T-cell (primary cell): ENCODE data around the gene RAX. TPM values are rescaled to one million over a fixed set of nuclear protein-coding genes. Genes with fewer than 3 reads are reported as not detected.

Experiments used
- ATAC-seq, 4 experiments: fragments of 200-7000 bp in 3 of 4; fragments of 150-1000 bp in 1 of 4; cut with Tn5 transposase; replicated peaks in 1 of 4; 1 replicate in 3 of 4; 2 replicates in 1 of 4; pipeline ENCODE4 v1.10.0; 2021; ENCODE audit warnings: moderate library complexity in 3 of 4, mild to moderate bottlenecking in 2 of 4, moderate number of reproducible peaks in 1 of 4
- CTCF ChIA-PET, 2 donors: fragments of 300-600 bp; sonication (Branson Sonifier 250); formaldehyde crosslinking; loops; one replicate each; lab custom pipeline; 2022; ENCODE audit warnings: antibody characterized with exemption in 2 of 2; lab: Charles Lee
- POLR2A ChIA-PET, 2 donors: fragments of 300-600 bp; sonication (Branson Sonifier 250); formaldehyde crosslinking; loops; one replicate each; lab custom pipeline; 2022; ENCODE audit warnings: antibody characterized with exemption in 2 of 2; lab: Charles Lee
- DNase-seq, 35 experiments: peaks; one replicate each; pipeline versions ENCODE4 v3.0.0 to v3.0.0-alpha.2; 2013 to 2023
- H3K27ac ChIP-seq: one replicate; pipeline ENCODE4 v1.5.1; 2013; ENCODE audit warnings: low read length
- H3K27me3 ChIP-seq, 2 experiments: replicated peaks in 1 of 2; 1 replicate in 1 of 2; 2 replicates in 1 of 2; pipeline versions ENCODE4 v1.6.1 to v1.7.0; 2013; ENCODE audit warnings: low read length in 1 of 2, mixed read lengths in 1 of 2; ENCODE audit not compliant: control insufficient read depth in 2 of 2, insufficient read depth in 2 of 2; ENCODE audit errors: extremely low read depth in 1 of 2
- H3K36me3 ChIP-seq, 2 donors: 1 replicate in 1 of 2; 2 replicates in 1 of 2; pipeline versions ENCODE4 v1.6.1 to v1.7.0; 2013; ENCODE audit warnings: low read length in 1 of 2; ENCODE audit not compliant: control insufficient read depth in 2 of 2, insufficient read depth in 1 of 2; ENCODE audit errors: extremely low read depth in 1 of 2
- H3K4me1 ChIP-seq, 2 experiments: 1 replicate in 1 of 2; 2 replicates in 1 of 2; pipeline versions ENCODE4 v1.6.1 to v1.7.0; 2013; ENCODE audit warnings: low read length in 2 of 2, mixed read lengths in 1 of 2; ENCODE audit not compliant: insufficient read depth in 2 of 2, control insufficient read depth in 1 of 2; ENCODE audit errors: extremely low read depth in 1 of 2
- H3K4me3 ChIP-seq, 2 donors: 1 replicate in 1 of 2; 2 replicates in 1 of 2; pipeline versions ENCODE4 v1.5.1 to v1.7.0; 2013; ENCODE audit warnings: mild to moderate bottlenecking in 2 of 2, low read length in 1 of 2, moderate library complexity in 1 of 2; ENCODE audit not compliant: control insufficient read depth in 1 of 2; ENCODE audit errors: extremely low read depth in 1 of 2
- H3K9me3 ChIP-seq: 2 replicates; pipeline ENCODE4 v1.7.0; 2013
- H3K27ac Mint-ChIP-seq, 2 donors: one replicate each; pipeline ENCODE4 v1.8.0; 2020 to 2021; ENCODE audit warnings: mild to moderate bottlenecking in 2 of 2, mixed read lengths in 2 of 2
- H3K27me3 Mint-ChIP-seq, 2 donors: one replicate each; pipeline ENCODE4 v1.8.0; 2021 to 2022; ENCODE audit warnings: mixed read lengths in 2 of 2
- H3K36me3 Mint-ChIP-seq: one replicate; pipeline ENCODE4 v1.8.0; 2021; ENCODE audit warnings: mixed read lengths
- H3K4me1 Mint-ChIP-seq, 3 donors: one replicate each; pipeline ENCODE4 v1.8.0; 2020 to 2022; ENCODE audit warnings: mixed read lengths in 3 of 3, mild to moderate bottlenecking in 1 of 3
- H3K4me3 Mint-ChIP-seq, 3 donors: one replicate each; pipeline ENCODE4 v1.8.0; 2020 to 2022; ENCODE audit warnings: mild to moderate bottlenecking in 3 of 3, mixed read lengths in 3 of 3, moderate library complexity in 3 of 3
- H3K9me3 Mint-ChIP-seq, 3 donors: one replicate each; pipeline ENCODE4 v1.8.0; 2020 to 2022; ENCODE audit warnings: mixed read lengths in 3 of 3
- WGBS: methylation state at CpG from one replicate; pipeline ENCODE4 v1.1.5; 2013; ENCODE audit warnings: missing lambda C conversion rate; ENCODE audit not compliant: insufficient coverage; 5-methylcytosine and 5-hydroxymethylcytosine counted together
- total RNA-seq, 35 experiments: library from RNA in 6 of 35; stranded (reverse) in 6 of 35; fragments of 120-200 nt in 1 of 35; gene quantifications; one replicate each; pipeline versions ENCODE4 v1.2.1 to v1.2.4 and lab custom pipeline; 2013 to 2026

RAX gene
- total RNA-seq, 5 donors from 2014 or later (not counting 1 experiment from before 2014, with no cell fraction given) = not detected

GRCh38 chr18:59220784-59221765 lies 52.2 kb downstream of the RAX start:
- POLR2A ChIA-PET = no interaction called here
- no peak overlapping the region for H3K27ac Mint-ChIP-seq
- CTCF ChIA-PET = no interaction called here
- no peak for DNase-seq
- H3K4me1 ChIP-seq = no peaks in the 10 kb centered on the region
- H3K9me3 Mint-ChIP-seq = no peaks in the 10 kb centered on the region
- no peak overlapping the region for H3K4me3 ChIP-seq
- ATAC-seq = peak in 1 of 4 experiments; percentile 30
- peak overlapping the region in 1 of 3 donors; percentile 55 for H3K4me3 Mint-ChIP-seq
- WGBS = 6% methylated on average over 40 of the region's 47 CpGs
- H3K36me3 ChIP-seq = no peaks in the 10 kb centered on the region
- H3K4me1 Mint-ChIP-seq = peaks cover 9 to 11% (median 11%) of the 10 kb centered on the region in 3 donors
- peaks cover 70 to 80% of the 10 kb centered on the region in 2 donors for H3K27me3 Mint-ChIP-seq
- H3K27me3 ChIP-seq = peaks cover 20 to 31% of the 10 kb centered on the region in 2 experiments
- H3K27ac ChIP-seq = no peak overlapping the region
- H3K36me3 Mint-ChIP-seq = no peaks in the 10 kb centered on the region
- no peaks in the 10 kb centered on the region for H3K9me3 ChIP-seq

- Histone ChIP-seq H3K36me3 (no peaks in the 10 kb centered on the region), H3K27me3 (peaks cover 20 to 31% of the 10 kb centered on the region in 2 experiments), H3K9me3 (no peaks in the 10 kb centered on the region), H3K4me1 (no peaks in the 10 kb centered on the region), H3K27ac (no peak overlapping the region), H3K4me3 (no peak overlapping the region)
- no peaks in the 10 kb centered on the region for H3K36me3 Mint-ChIP-seq
- ChIA-PET CTCF (no interaction called here), POLR2A (no interaction called here)
- no peaks in the 10 kb centered on the region for H3K9me3 Mint-ChIP-seq
- peaks cover 72 to 78% of the 10 kb centered on the region in 2 donors for H3K27me3 Mint-ChIP-seq
- no peak for ATAC-seq
- no peak overlapping the region for H3K27ac Mint-ChIP-seq
- H3K4me3 Mint-ChIP-seq = peak overlapping the region in 1 of 3 donors; percentile 55
- H3K4me1 Mint-ChIP-seq = peaks cover 9 to 11% (median 11%) of the 10 kb centered on the region in 3 donors
- WGBS = 7% methylated on average over 45 of the region's 46 CpGs
- no peak for DNase-seq
These were observed 53.0 kb downstream of the RAX start for GRCh38 chr18:59220164-59220783.

GRCh38 chr18:59219672-59220163 lies 53.5 kb downstream of the RAX start, which contains the start of gene GRP:
Gene GRP, plus strand, starts transcription at chr18:59220158. Its CDS starts 108 bp downstream, at chr18:59220266.
- ChIA-PET CTCF (no interaction called here), POLR2A (no interaction called here)
- Histone ChIP-seq H3K27ac (no peak within 1 kb of the TSS), H3K4me3 (no peak within 1 kb of the TSS), H3K36me3 (no peaks in the 10 kb centered on the region), H3K27me3 (peaks cover 20 to 31% of the 10 kb centered on the region in 2 experiments), H3K9me3 (no peaks in the 10 kb centered on the region), H3K4me1 (no peaks in the 10 kb centered on the region)
- H3K27me3 Mint-ChIP-seq = peaks cover 73 to 79% of the 10 kb centered on the region in 2 donors
- no peaks in the 10 kb centered on the region for H3K9me3 Mint-ChIP-seq
- WGBS = 6% methylated on average over 23 of the region's 29 CpGs
- peak within 1 kb of the TSS in 1 of 3 donors; percentile 55 for H3K4me3 Mint-ChIP-seq
- DNase-seq = no peak
- no peaks in the 10 kb centered on the region for H3K36me3 Mint-ChIP-seq
- no peak within 1 kb of the TSS for H3K27ac Mint-ChIP-seq
- peaks cover 9 to 11% (median 11%) of the 10 kb centered on the region in 3 donors for H3K4me1 Mint-ChIP-seq
- ATAC-seq = no peak

- Histone ChIP-seq H3K27ac (no peak overlapping the region), H3K4me1 (no peaks in the 10 kb centered on the region), H3K27me3 (peaks cover 20 to 40% of the 10 kb centered on the region in 2 experiments), H3K4me3 (no peak overlapping the region), H3K36me3 (no peaks in the 10 kb centered on the region), H3K9me3 (no peaks in the 10 kb centered on the region)
- H3K4me3 Mint-ChIP-seq = no peak overlapping the region
- H3K36me3 Mint-ChIP-seq = no peaks in the 10 kb centered on the region
- ChIA-PET CTCF (no interaction called here), POLR2A (no interaction called here)
- peaks cover 69 to 77% of the 10 kb centered on the region in 2 donors for H3K27me3 Mint-ChIP-seq
- no peaks in the 10 kb centered on the region for H3K9me3 Mint-ChIP-seq
- 75% methylated on average over 2 of the region's 6 CpGs for whole genome bisulfite sequencing
- no peak overlapping the region for H3K27ac Mint-ChIP-seq
- no peak for DNase-seq
- ATAC-seq = no peak
- peaks cover 9 to 11% (median 11%) of the 10 kb centered on the region in 3 donors for H3K4me1 Mint-ChIP-seq
These were observed 55.2 kb downstream of the RAX start for GRCh38 chr18:59218018-59218417.

Other genes starting within 250 kb of the RAX start
- gene SEC11C, start 133.6 kb downstream of the RAX start, total RNA-seq = 10 to 100 TPM; 44.9 to 64.6 (median 51.0) TPM
- not detected for gene GRP, start 53.3 kb downstream of the RAX start, total RNA-seq
- gene CPLX4, start 45.2 kb upstream of the RAX start, total RNA-seq = not detected
- gene LMAN1, start 85.8 kb upstream of the RAX start, total RNA-seq = 10 to 100 TPM; 34.4 to 52.5 (median 48.3) TPM